Activated CD8-positive, alpha-beta memory T cell treated with anti-CD3 and anti-CD28 coated beads, Interleukin-2, amount 50 U/mL, for 4 hours (primary cell): ENCODE data around the gene PDE4B.
"Not testable (repeated sequence)": the region's sequence is repeated elsewhere in the genome, so short reads cannot be mapped to it uniquely, and the experiment has no call there.

Experiments used
- DNase-seq: peaks from one replicate; pipeline ENCODE4 v3.0.0-alpha.2; 2020

Gene PDE4B

GRCh38 chr1:66405061-66405460 is 612.4 kb downstream of the PDE4B start:
- no peak for DNase-seq

- not testable (repeated sequence) for DNase-seq
Measured at GRCh38 chr1:66411449-66411848, 618.8 kb downstream of the PDE4B start.

- no peak for DNase-seq
Measured at GRCh38 chr1:66412704-66413103, 620.0 kb downstream of the PDE4B start.

- no peak for DNase-seq
Measured at GRCh38 chr1:66413136-66413837, 620.6 kb downstream of the PDE4B start.

- no peak for DNase-seq
Measured at GRCh38 chr1:66413838-66414175, 621.1 kb downstream of the PDE4B start.

GRCh38 chr1:66415281-66415680 is 622.6 kb downstream of the PDE4B start:
- DNase-seq = no peak

GRCh38 chr1:66415866-66416265 is 623.2 kb downstream of the PDE4B start:
- no peak for DNase-seq

GRCh38 chr1:66416295-66416694 is 623.6 kb downstream of the PDE4B start:
- no peak for DNase-seq

GRCh38 chr1:66418021-66418420 is 625.3 kb downstream of the PDE4B start:
- no peak for DNase-seq

- not testable (repeated sequence) for DNase-seq
Measured at GRCh38 chr1:66420171-66420570, 627.5 kb downstream of the PDE4B start.

- DNase-seq = not testable (repeated sequence)
Measured at GRCh38 chr1:66420906-66421305, 628.2 kb downstream of the PDE4B start.

- DNase-seq = no peak
Measured at GRCh38 chr1:66422804-66423203, 630.1 kb downstream of the PDE4B start.
